NCI-H774 (cell line): ENCODE data around the gene CABLES1.

ENCODE experiments used
- DNase-seq: peaks from one replicate; lab custom pipeline; 2025; lab: John Stamatoyannopoulos, UW

Gene CABLES1

DNA sequence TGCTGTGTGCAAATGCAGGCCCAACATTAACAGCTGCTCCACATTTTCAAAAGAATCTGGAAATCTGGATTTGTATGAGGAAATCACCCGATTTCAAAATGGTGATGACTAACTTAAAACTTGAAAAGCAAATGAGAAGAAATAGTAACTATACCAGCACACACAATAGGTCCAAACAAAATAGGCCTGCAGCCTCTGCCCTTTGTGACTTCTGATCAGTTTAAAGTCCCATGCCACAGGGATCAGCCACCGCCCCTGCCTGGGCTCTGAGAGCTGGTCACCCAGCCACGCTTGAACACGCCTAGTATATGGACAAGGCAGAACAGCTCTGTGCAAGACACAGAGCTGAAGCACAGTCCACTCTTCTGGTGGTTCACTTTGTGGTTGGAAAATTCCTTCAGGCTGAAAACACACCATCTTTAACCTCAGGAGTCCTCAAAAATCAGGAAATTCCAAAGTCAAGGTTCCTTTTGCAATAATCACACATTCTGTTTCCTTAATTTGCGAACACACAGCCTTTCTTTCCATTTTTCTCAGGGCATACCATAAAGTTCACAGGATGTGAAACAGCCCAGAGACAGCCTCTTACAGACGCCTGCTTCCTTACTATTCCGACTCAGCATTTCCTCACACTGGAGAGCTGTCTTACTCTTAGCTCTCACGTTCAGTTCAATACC, 167.7 kb downstream of the CABLES1 start:
- no peak for DNase-seq

DNA sequence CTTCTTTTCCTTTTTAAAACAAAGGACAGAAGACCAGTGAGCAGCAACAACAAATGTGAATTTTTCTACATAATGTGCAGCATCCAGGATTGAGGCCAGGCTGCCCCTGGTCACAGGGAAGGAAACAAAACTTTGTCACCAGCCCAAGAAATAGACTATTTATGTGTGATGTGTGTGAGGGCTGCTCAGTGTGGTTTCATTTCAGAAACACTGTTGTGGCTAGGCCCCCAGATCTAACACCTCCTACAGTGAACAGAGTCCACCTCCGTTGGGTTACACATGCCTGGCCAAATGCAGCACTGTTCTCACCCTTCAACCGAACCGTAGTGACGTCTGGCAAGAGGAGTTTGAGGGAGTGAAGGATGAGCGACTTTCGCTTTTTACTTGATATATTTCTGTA, 171.5 kb downstream of the CABLES1 start:
- no peak for DNase-seq

DNA sequence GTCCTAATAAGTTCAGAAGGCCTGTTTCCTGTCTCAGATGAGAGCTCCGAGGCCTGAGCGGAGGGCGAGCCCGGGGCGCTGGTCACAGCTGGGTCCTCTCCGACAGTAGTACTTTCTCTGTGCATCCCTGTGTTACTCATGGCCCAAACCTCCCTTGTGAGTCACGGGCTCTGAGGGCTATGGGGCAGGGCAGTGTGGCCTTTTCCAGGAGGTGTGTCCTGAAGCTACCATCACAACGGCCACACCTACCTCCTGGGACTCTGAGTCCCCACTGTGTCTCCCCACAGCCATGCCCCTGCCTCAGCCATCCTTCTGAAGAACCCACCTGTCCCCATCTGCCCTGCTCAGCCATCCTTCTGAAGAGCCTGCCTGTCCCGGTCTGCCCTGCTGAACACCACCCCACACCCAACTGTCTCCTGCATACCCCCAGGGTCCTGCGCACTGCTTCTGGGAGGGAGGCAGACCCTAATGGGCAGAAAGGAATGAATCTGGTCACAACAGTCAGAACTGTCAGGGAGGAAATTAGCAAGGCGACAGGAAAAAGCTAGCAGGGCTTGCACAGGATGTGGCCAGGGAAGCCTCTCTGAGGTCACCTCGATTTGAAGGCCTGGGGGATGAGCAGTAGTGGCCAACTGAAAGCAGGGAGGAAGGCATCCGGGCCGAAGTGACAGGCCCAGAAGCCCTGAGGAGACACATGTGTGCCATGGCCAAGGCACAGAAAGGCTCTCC, 172.4 kb downstream of the CABLES1 start:
- DNase-seq, result no peak
